ENCODE results near the gene CIB1. TPM values are rescaled to one million over a fixed set of nuclear protein-coding genes. Genes with fewer than 3 reads are reported as not detected.

Gene CIB1
- total RNA-seq, 6 experiments from 2014 or later = 43.4 to 83.0 (median 51.0) TPM

DNA sequence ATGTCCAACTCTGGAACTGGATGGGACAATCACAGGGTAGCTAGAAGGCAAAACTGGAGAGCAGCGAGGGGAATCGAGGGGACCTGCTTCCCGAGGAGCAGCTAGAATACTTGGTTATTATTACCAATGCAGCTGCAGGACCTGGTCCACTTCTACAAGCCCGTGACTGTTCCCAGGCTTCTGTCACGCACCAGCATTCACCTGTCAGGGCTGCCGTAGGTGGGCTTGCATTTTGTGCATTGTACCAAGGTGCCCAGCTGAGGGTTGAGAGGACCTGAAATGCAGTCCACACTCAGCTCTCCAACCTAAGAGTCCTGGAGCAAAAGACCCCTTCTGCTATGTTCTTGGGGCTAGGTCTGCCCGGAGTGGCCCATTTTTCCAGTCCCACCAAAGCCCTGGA, 30.3 kb downstream of the CIB1 start:
- H3K4me1 ChIP-seq = peaks cover 0 to 60% (median 9%) of the 10 kb centered on the region in 4 donors
- DNase-seq (no peak), ATAC-seq (no peak)
- H3K27ac ChIP-seq = no peak overlapping the region
- H3K36me3 ChIP-seq = no peaks in the 10 kb centered on the region
- no peaks in the 10 kb centered on the region for H3K27me3 ChIP-seq
- no peaks in the 10 kb centered on the region for H3K9me3 ChIP-seq
- no peak overlapping the region for H3K4me3 ChIP-seq
- TF ChIP-seq, protein P1, sequence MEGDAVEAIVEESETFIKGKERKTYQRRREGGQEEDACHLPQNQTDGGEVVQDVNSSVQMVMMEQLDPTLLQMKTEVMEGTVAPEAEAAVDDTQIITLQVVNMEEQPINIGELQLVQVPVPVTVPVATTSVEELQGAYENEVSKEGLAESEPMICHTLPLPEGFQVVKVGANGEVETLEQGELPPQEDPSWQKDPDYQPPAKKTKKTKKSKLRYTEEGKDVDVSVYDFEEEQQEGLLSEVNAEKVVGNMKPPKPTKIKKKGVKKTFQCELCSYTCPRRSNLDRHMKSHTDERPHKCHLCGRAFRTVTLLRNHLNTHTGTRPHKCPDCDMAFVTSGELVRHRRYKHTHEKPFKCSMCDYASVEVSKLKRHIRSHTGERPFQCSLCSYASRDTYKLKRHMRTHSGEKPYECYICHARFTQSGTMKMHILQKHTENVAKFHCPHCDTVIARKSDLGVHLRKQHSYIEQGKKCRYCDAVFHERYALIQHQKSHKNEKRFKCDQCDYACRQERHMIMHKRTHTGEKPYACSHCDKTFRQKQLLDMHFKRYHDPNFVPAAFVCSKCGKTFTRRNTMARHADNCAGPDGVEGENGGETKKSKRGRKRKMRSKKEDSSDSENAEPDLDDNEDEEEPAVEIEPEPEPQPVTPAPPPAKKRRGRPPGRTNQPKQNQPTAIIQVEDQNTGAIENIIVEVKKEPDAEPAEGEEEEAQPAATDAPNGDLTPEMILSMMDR (IDR thresholded peaks at IDR 0.05) = no peak
- TF ChIP-seq POLR2A (IDR thresholded peaks at IDR 0.05) = no peak
- 100% methylated on average over 1 of the region's 7 CpGs for WGBS (ENCODE audit: insufficient coverage, low coverage, low lambda C conversion rate, missing lambda C conversion rate)
- intact Hi-C loops (cut with DNase I) = no loop called here

DNA sequence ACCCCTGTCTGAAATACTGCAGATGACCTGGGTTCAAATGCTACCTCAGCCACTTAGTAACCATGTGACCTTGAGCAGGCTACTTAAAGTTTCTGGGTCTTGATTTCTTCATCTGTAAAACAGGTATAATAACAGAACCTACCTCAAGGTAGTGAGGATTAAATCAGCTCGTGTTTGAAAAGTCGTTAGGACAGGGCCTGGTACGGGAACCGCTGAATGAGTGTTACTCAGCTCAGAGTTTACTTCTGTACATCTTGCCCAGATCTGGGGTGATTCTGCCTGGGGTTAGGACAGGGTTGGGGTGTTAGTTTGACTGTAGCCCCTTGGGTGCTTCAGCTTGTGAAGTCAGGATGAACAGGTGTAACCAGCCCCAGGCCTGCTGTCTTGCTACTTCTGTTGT, 30.8 kb downstream of the CIB1 start:
- WGBS (ENCODE audit: insufficient coverage, low coverage, low lambda C conversion rate, missing lambda C conversion rate) = 93% methylated on average over 4 of the region's 4 CpGs
- no peaks in the 10 kb centered on the region for H3K9me3 ChIP-seq
- H3K27ac ChIP-seq = no peak overlapping the region
- ATAC-seq (no peak), DNase-seq (no peak)
- H3K36me3 ChIP-seq = no peaks in the 10 kb centered on the region
- intact Hi-C loops (cut with DNase I) = no loop called here
- H3K4me1 ChIP-seq = peaks cover 0 to 54% (median 9%) of the 10 kb centered on the region in 4 donors
- no peak overlapping the region for H3K4me3 ChIP-seq
- no peak for TF ChIP-seq POLR2A (IDR thresholded peaks at IDR 0.05)
- TF ChIP-seq, protein P1 (IDR thresholded peaks at IDR 0.05) = no peak
- H3K27me3 ChIP-seq = no peaks in the 10 kb centered on the region

- H3K27me3 ChIP-seq = no peaks in the 10 kb centered on the region
- DNase-seq (no peak), ATAC-seq (no peak)
- no peaks in the 10 kb centered on the region for H3K9me3 ChIP-seq
- no peaks in the 10 kb centered on the region for H3K36me3 ChIP-seq
- intact Hi-C loops (cut with DNase I) = no loop called here
- no CpG with 5 or more reads among the region's 25 CpGs for WGBS (ENCODE audit: insufficient coverage, low coverage, low lambda C conversion rate, missing lambda C conversion rate)
- peak overlapping the region; percentile 85 to 95 (median 87) for H3K4me3 ChIP-seq
- TF ChIP-seq, protein P1 (IDR thresholded peaks at IDR 0.05) = no peak
- no peak for TF ChIP-seq POLR2A (IDR thresholded peaks at IDR 0.05)
- peak overlapping the region in 1 of 3 donors; percentile 44 for H3K27ac ChIP-seq
- peaks cover 0 to 45% (median 9%) of the 10 kb centered on the region in 4 donors for H3K4me1 ChIP-seq
These were observed 31.8 kb downstream of the CIB1 start for GRCh38 chr15:90201944-90202375.

- intact Hi-C loops (cut with DNase I) = no loop called here
- WGBS (ENCODE audit: insufficient coverage, low coverage, low lambda C conversion rate, missing lambda C conversion rate) = under 1% methylated on average over 21 of the region's 88 CpGs
- H3K4me3 ChIP-seq = peak within 1 kb of the TSS; percentile 85 to 95 (median 87)
- peak; percentile 79 to 88 (median 84) for ATAC-seq
- peaks cover 0 to 43% (median 9%) of the 10 kb centered on the region in 4 donors for H3K4me1 ChIP-seq
- DNase-seq = peak; percentile 69 to 84 (median 83)
- H3K27ac ChIP-seq = peak within 1 kb of the TSS; percentile 44 to 80 (median 76)
- H3K9me3 ChIP-seq = no peaks in the 10 kb centered on the region
- no peaks in the 10 kb centered on the region for H3K36me3 ChIP-seq
- TF ChIP-seq, protein P1 (IDR thresholded peaks at IDR 0.05) = no peak
- TF ChIP-seq POLR2A (IDR thresholded peaks at IDR 0.05) = peak; percentile 47
- H3K27me3 ChIP-seq = no peaks in the 10 kb centered on the region
These were observed 32.4 kb downstream of the CIB1 start, which contains the start of gene SEMA4B for GRCh38 chr15:90201130-90201943. TSS of gene SEMA4B (plus strand) at chr15:90201330. CDS start at chr15:90201579, 249 bp downstream.

Data from right lobe of liver (tissue), 6 donors.